Duodenal mucosa (tissue), 2 donors: ENCODE measurements around the gene GCK.

Experiments
- H3K27ac ChIP-seq: one replicate; pipeline ENCODE4 v1.7.0; 2013; ENCODE audit warnings: low read depth, low read length
- H3K27me3 ChIP-seq, 2 donors: one replicate each; pipeline ENCODE4 v1.7.0; 2013; ENCODE audit warnings: low read length in 2 of 2, control low read depth in 1 of 2; ENCODE audit not compliant: insufficient read depth in 2 of 2, control insufficient read depth in 1 of 2
- H3K36me3 ChIP-seq, 2 donors: one replicate each; pipeline ENCODE4 v1.7.0; 2013; ENCODE audit warnings: low read length in 2 of 2, control low read depth in 1 of 2; ENCODE audit not compliant: insufficient read depth in 2 of 2, control insufficient read depth in 1 of 2
- H3K4me1 ChIP-seq, 2 donors: one replicate each; pipeline ENCODE4 v1.7.0; 2013; ENCODE audit warnings: low read length in 2 of 2, control low read depth in 1 of 2; ENCODE audit not compliant: insufficient read depth in 2 of 2, control insufficient read depth in 1 of 2
- H3K4me3 ChIP-seq, 2 donors: one replicate each; pipeline ENCODE4 v1.7.0; 2013; ENCODE audit warnings: low read length in 2 of 2, low read depth in 1 of 2
- H3K9ac ChIP-seq, 2 donors: one replicate each; pipeline ENCODE4 v1.7.0; 2013; ENCODE audit warnings: low read length in 2 of 2, low read depth in 1 of 2
- H3K9me3 ChIP-seq, 2 donors: one replicate each; pipeline ENCODE4 v1.7.0; 2013; ENCODE audit warnings: low read length in 2 of 2, control low read depth in 1 of 2; ENCODE audit not compliant: control insufficient read depth in 1 of 2

GCK gene

DNA sequence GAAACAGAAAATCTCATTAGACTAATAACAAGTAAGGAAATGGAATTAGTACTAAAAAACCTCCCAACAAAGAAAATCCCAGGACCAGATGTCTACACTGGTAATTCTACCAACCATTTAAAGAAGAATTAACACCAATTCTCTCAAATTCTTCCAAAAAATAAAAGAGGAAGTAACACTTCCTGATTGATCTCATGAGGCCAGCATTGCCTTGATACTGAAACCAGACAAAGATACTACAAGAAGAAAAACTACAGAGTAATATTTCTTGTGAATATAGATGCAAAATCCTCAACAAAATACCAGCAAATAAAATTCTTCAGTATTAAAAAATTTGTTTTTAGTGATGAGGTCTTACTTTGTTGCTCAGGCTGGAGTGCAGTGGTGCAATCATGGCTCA, 21.3 kb downstream of the GCK start:
- H3K27ac ChIP-seq = no peak overlapping the region
- no peaks in the 10 kb centered on the region for H3K36me3 ChIP-seq
- no peak overlapping the region for H3K9ac ChIP-seq
- no peak overlapping the region for H3K4me3 ChIP-seq
- no peaks in the 10 kb centered on the region for H3K27me3 ChIP-seq
- H3K9me3 ChIP-seq = no peaks in the 10 kb centered on the region
- no peaks in the 10 kb centered on the region for H3K4me1 ChIP-seq

DNA sequence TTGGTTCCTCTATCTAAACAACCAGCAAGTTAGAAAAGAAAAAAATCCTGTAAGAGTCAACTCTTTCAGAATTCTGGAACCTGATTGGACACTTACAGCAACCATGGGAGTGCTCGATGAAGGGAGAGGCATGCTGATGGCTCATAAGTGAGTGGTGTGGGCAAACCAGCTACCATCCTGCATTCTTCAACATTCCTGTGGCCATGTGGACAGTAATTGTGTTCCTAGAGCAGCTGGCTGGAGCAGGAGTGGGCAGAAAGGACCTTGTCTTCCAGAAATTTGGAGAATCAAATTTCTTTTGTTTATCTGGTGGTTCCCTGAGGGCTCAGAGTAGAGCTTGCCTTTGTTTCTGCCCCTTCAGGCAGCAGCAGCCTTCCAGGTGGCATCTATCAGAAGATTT, 25.6 kb downstream of the GCK start:
- no peak overlapping the region for H3K4me3 ChIP-seq
- H3K27me3 ChIP-seq = no peaks in the 10 kb centered on the region
- H3K4me1 ChIP-seq = no peaks in the 10 kb centered on the region
- H3K36me3 ChIP-seq = no peaks in the 10 kb centered on the region
- H3K27ac ChIP-seq = no peak overlapping the region
- H3K9me3 ChIP-seq = no peaks in the 10 kb centered on the region
- no peak overlapping the region for H3K9ac ChIP-seq

DNA sequence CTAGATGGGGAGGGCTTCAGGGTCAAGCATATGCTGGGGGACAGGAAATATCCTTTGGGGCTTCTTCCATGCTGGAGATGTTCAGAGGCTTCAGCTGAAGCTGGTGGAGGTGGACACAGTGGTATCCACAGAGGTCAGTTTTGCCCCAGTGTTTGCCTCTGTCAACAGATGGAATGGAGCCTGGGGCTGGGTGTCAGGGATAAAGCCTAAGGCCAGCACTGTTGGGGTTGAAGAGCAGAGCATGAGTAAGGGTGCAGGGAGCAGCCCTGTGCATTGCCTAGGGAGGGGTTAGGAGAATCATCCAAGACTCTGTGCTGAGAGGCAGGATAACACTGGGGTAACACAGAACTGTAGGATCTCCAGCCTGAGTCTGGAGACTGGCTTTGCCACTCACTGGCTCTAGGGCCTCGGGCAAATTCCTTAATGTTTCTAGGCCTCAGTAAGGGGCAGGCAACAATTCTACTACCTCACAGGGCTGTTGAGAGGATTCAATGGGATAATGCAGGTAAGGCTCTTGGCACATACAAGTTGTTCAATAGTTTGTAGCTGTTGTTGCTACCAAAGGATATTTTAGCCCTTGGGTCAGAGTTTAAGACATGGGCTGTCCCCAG, 26.3 kb downstream of the GCK start:
- H3K27ac ChIP-seq = no peak overlapping the region

DNA sequence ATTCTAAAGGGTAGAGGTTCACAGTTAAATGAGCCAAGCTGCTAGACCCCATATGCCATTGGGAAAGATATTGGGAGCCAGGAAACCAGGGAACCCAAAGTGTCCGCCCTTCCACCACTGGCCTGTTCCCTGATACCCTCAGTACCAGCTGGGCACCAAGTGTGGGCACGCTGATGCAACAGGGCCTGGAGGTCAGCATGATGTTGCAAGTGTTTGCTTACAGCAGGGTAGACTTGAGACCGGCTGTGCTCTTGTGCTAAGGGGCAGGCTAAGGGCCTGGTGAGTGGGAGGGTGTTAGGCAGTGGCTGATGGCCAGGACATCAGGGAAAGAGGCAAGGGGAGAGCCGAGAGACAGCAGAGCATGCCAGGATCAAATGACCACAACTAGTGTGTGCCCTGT, 27.1 kb downstream of the GCK start:
- Histone ChIP-seq H3K9ac (no peak overlapping the region), H3K36me3 (no peaks in the 10 kb centered on the region), H3K27ac (no peak overlapping the region), H3K9me3 (no peaks in the 10 kb centered on the region), H3K4me1 (no peaks in the 10 kb centered on the region), H3K4me3 (no peak overlapping the region), H3K27me3 (no peaks in the 10 kb centered on the region)

More for the DNA sequence above, 26.3 kb downstream of the GCK start:
- Histone ChIP-seq H3K4me3 (no peak overlapping the region), H3K27me3 (no peaks in the 10 kb centered on the region), H3K9ac (no peak overlapping the region), H3K36me3 (no peaks in the 10 kb centered on the region), H3K4me1 (no peaks in the 10 kb centered on the region), H3K9me3 (no peaks in the 10 kb centered on the region)

DNA sequence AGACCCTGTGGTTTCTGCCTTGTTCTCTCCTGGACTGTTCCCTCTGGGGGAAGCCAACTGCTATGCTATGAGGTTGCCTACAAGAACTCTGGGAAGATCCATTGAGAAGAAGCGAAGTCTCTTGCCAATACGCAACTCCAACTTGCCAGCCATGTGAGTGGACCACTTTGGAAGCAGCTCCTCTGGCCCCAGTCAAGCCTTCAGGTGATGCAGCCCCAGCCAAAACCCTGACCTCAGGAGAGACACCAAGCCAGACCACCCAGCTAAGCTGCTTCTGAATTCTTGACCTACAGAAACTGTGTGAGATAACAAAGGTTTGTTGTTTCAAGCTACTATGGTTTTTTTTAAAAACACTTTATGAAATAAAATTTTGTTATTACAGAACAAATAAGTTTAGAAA, 27.9 kb downstream of the GCK start:
- H3K4me3 ChIP-seq = no peak overlapping the region
- no peaks in the 10 kb centered on the region for H3K4me1 ChIP-seq

DNA sequence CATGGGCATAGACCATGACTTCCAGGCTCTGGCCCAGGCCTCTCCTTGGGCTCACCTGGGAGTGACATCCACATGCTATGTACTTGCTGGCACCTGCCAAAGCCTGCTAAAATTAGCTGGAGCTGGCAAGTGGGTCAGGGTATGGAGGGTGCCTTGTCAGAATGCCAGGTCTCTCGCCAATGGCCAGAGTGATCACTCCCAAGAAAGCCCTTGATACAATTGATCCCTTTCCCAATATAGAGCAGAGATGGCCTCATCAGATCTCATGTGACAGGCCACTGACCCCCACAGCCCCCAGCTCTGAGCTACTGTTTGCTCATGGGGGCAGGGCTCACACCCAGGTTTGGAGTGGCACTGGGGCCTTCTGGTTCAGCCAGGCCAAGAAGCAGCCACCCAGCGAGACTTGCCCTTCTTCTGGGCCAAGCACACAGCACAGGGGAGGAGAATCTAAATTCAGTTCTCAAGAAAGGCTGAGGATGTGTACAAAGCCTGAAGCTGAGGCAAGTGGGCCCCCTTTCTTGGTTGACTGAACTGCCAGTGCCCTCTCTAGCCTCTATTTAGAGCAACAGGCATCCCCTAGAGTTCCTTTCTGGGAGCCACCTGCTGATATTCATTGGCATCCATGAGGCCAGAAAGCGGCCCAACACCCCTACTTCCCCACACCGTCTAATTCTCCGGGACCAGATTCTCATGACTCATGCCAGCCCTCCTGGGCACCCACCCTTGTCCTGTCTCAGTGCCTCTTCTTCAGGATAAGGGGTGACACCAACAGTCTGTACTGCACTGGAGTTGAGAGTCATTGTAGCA, 29.2 kb downstream of the GCK start:
- H3K4me1 ChIP-seq = peaks cover 0 to 9% of the 10 kb centered on the region in 2 donors
- no peak overlapping the region for H3K9ac ChIP-seq

More for the DNA sequence above, 27.9 kb downstream of the GCK start:
- Histone ChIP-seq H3K36me3 (no peaks in the 10 kb centered on the region), H3K9ac (no peak overlapping the region), H3K27ac (no peak overlapping the region), H3K9me3 (no peaks in the 10 kb centered on the region), H3K27me3 (no peaks in the 10 kb centered on the region)

DNA sequence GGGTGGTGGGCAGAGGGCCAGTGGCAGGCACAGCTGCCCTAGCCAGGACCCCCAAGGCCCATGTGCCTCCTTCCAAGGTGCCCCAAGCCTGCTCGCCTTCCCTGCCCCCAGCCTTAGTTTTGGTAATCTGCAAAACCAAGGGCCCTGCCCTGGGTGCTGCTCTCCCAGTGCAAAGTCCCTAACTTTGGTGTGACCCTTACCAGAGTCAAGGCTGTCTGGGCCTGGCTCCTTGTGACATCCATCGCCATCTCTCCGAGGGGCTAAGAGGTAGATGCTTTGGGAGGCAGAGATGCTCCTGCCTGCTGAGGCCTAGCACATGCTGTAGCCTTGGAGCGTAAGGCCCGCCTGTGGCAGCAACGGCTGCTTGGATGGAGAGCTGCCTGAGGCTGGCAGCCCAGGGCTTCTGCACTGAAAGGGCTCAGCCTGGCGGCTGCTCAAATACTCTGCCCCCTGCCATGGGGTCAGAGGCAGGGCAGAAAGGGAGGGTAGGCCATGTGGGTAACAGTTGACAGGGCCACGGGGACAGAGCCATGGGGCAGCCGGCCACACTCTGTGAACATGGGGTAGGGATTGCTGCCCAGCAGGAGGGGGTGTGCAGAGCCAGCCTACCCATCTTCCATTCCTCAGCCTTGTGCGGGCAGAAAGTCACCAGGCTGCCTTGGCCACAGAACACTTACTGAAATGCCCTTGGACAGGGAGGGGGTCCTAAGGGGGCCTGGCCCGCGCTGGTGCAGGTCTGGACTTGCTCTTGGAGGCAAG, 30.2 kb downstream of the GCK start:
- Histone ChIP-seq H3K36me3 (no peaks in the 10 kb centered on the region), H3K27ac (no peak overlapping the region), H3K27me3 (no peaks in the 10 kb centered on the region), H3K4me3 (no peak overlapping the region), H3K9ac (no peak overlapping the region), H3K9me3 (no peaks in the 10 kb centered on the region), H3K4me1 (peaks cover 0 to 9% of the 10 kb centered on the region in 2 donors)

More for the DNA sequence above, 29.2 kb downstream of the GCK start:
- H3K27me3 ChIP-seq = no peaks in the 10 kb centered on the region
- H3K9me3 ChIP-seq = no peaks in the 10 kb centered on the region
- no peaks in the 10 kb centered on the region for H3K36me3 ChIP-seq
- no peak overlapping the region for H3K27ac ChIP-seq
- H3K4me3 ChIP-seq = no peak overlapping the region

DNA sequence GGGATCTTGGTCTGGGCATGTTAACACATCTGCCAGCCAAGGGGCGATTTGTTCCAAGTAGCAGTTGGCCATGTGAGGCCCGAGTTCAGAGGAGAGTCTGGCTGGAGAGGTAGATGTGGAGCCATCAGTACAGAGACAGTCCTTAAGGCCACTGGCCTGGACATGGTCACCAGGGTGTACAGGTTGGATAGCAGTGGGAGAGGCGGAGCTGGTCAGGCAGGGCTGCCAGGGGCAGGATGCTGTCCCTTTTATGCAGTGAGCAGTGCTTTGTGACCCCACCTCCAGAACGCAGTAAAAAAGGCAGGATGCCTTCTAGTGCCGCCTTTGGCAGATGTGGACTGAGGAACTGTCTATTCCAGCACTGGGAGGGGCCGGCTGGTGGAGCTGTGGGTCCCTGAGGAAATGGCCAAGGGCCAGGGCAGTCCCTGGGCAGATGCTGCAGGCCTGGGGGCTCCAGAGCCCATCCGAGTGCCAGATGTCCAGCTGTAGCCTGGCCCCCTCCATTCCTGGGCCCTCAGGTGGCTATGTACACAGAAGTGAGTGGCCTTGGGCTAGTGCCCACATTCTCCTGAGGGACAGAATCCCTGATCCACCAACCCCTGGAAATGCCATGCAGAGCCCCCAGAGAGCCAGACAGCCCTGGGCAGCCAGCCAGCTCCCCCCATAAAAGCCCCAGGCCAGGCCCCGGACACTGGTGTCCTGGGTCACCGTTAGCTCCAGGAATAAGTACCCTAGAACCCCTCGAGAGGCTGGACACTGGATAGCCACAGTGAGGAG, 31.0 kb downstream of the GCK start:
- Histone ChIP-seq H3K36me3 (no peaks in the 10 kb centered on the region), H3K9me3 (no peaks in the 10 kb centered on the region), H3K27ac (no peak overlapping the region), H3K9ac (no peak overlapping the region), H3K4me1 (peaks cover 0 to 9% of the 10 kb centered on the region in 2 donors), H3K27me3 (no peaks in the 10 kb centered on the region), H3K4me3 (no peak overlapping the region)

DNA sequence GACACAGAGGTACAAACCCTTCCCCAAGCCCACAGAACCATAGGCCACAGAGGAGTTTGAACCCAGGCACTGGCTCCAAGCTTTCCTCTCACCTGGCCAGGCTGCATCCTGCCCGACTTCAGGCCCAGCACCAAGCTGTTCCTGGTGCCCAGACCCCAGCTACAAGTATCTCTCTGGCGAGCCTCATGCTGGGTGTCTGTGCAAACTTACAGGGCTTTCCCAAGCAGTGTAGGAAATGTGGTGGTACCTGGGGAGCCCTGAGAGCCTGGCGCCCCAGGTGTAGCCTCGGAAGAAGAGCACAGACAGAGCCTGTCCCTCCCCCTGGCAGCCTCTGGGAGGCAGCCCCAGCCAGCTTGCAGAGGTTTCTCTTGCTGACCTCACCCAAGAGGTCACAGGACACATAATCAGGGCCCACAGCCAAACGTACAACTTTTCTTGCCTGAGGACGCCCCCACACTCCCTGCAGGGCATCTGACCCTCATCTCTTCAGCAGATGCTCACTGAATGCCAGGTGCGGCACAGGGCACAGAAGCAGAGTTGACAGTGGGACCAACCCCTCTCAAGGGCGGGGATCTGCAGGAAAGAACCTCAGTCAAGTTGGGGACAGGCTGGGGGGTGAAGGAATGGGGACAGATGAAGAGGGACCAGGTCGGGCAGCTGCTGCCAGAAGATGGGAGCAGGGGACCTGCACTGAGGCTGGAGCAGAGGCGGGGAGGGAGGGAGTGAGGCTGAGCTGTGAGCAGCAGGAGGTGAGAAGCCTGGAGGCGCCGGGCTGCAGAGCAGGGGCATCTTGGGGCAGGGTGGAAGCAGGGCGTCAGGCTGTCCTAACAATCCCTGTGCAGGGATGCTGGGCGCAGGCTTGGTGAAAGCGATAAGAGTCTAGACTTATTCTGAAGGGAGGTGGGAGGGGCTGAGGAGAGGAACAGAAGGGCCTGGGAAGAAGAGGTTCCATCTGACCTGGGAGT, 31.8 kb downstream of the GCK start:
- H3K36me3 ChIP-seq = no peaks in the 10 kb centered on the region
- no peaks in the 10 kb centered on the region for H3K27me3 ChIP-seq
- peaks cover 0 to 9% of the 10 kb centered on the region in 2 donors for H3K4me1 ChIP-seq
- H3K27ac ChIP-seq = no peak overlapping the region
- H3K9me3 ChIP-seq = no peaks in the 10 kb centered on the region
- H3K4me3 ChIP-seq = no peak overlapping the region
- no peak overlapping the region for H3K9ac ChIP-seq
